HCT116 (cell line): ENCODE measurements around the gene CAPN15. TPM values are rescaled to one million over a fixed set of nuclear protein-coding genes. Genes with fewer than 3 reads are reported as not detected.

Experiments used
- ATAC-seq: fragments of 200-7000 bp; cut with Tn5 transposase; 2 replicates; pipeline ENCODE4 v1.9.1; 2020; ENCODE audit warnings: mild to moderate bottlenecking, moderate library complexity
- BruUV-seq: library from RNA; stranded (reverse); fragments of 400-500 nt; replicated peaks from 2 replicates; lab custom pipeline; 2021; lab: Mats Ljungman, UMichigan
- CTCF ChIA-PET: fragments of 300-600 bp; sonication (Branson Sonifier 250); formaldehyde crosslinking; loops from one replicate; lab custom pipeline; 2021; ENCODE audit warnings: antibody characterized with exemption; lab: Charles Lee
- POLR2A ChIA-PET: fragments of 300-600, 350-600 bp; sonication (Branson Sonifier 250); formaldehyde crosslinking; loops from one replicate; lab custom pipeline; 2021; ENCODE audit warnings: antibody characterized with exemption; lab: Charles Lee
- RAD21 ChIA-PET, 2 experiments: fragments of 300-600 bp; sonication (Branson Sonifier 250); formaldehyde crosslinking; loops; one replicate each; lab custom pipeline; 2023; ENCODE audit warnings: low total read pairs in 2 of 2; ENCODE audit not compliant: uncharacterized antibody in 2 of 2, unreplicated experiment in 2 of 2, low non-redundant PET in 1 of 2; lab: Charles Lee
- DNase-seq: peaks from one replicate; pipeline ENCODE4 v3.0.0-alpha.2; 2010; ENCODE audit warnings: low read depth, low spot score
- H2AFZ ChIP-seq: fragments of 200-600 bp; shearing (Covaris generic), sonication (generic); 2 replicates; pipeline ENCODE4 v1.6.1; 2017; ENCODE audit warnings: low read depth, mixed run types, mixed read lengths, antibody characterized with exemption, low read length; ENCODE audit not compliant: poor library complexity, severe bottlenecking
- H3K27ac ChIP-seq: 2 replicates; pipeline ENCODE4 v1.5.1; 2012; ENCODE audit warnings: low read depth, low read length
- H3K27me3 ChIP-seq: fragments of 200-600 bp; sonication (generic); 2 replicates; pipeline ENCODE4 v1.6.1; 2016; ENCODE audit warnings: mixed run types, low read length, mixed read lengths; ENCODE audit not compliant: insufficient read depth
- H3K36me3 ChIP-seq, 2 experiments: fragments of 200-500 bp in 1 of 2; fragments of 200-600 bp in 1 of 2; sonication (Bioruptor generic) in 1 of 2; sonication (generic) in 1 of 2; 2 replicates each; pipeline versions ENCODE4 v1.5.1 to v1.6.1; 2014 to 2016; ENCODE audit warnings: low read length in 2 of 2, inconsistent platforms in 1 of 2, mixed read lengths in 1 of 2, mixed run types in 1 of 2; ENCODE audit not compliant: insufficient read depth in 2 of 2, control insufficient read depth in 1 of 2
- H3K4me1 ChIP-seq, 2 experiments: fragments of 200-600 bp in 1 of 2; sonication (generic) in 1 of 2; 2 replicates each; pipeline versions ENCODE4 v1.5.1 to v1.6.1; 2012 to 2017; ENCODE audit warnings: low read length in 2 of 2, inconsistent platforms in 1 of 2, mild to moderate bottlenecking in 1 of 2, mixed read lengths in 1 of 2, mixed run types in 1 of 2, moderate library complexity in 1 of 2; ENCODE audit not compliant: insufficient read depth in 2 of 2, control insufficient read depth in 1 of 2
- H3K4me2 ChIP-seq: fragments of 200-600 bp; sonication (generic); 2 replicates; pipeline ENCODE4 v1.6.1; 2017; ENCODE audit warnings: mixed run types, low read length, mixed read lengths
- H3K4me3 ChIP-seq, 2 experiments: fragments of 200-600 bp in 1 of 2; sonication (generic) in 1 of 2; replicated peaks in 1 of 2; 2 replicates each; pipeline ENCODE4 v1.5.1; 2011 to 2016; ENCODE audit warnings: low read length in 2 of 2, control low read depth in 1 of 2, low read depth in 1 of 2, mild to moderate bottlenecking in 1 of 2, mixed read lengths in 1 of 2, mixed run types in 1 of 2
- H3K79me2 ChIP-seq: fragments of 200-600 bp; sonication (generic); 2 replicates; pipeline ENCODE4 v1.6.1; 2017; ENCODE audit warnings: mild to moderate bottlenecking, mixed run types, low read length, moderate library complexity, mixed read lengths; ENCODE audit not compliant: insufficient read depth
- H3K9ac ChIP-seq: fragments of 200-600 bp; sonication (generic); 2 replicates; pipeline ENCODE4 v1.6.1; 2016; ENCODE audit warnings: low read length, mixed read lengths
- H3K9me2 ChIP-seq: fragments of 200-600 bp; sonication (generic), shearing (Covaris generic); 2 replicates; pipeline ENCODE4 v1.6.1; 2017; ENCODE audit warnings: mixed run types, mild to moderate bottlenecking, moderate library complexity; ENCODE audit not compliant: insufficient read depth
- H3K9me3 ChIP-seq, 2 experiments: fragments of 200-500 bp in 1 of 2; fragments of 200-600 bp in 1 of 2; sonication (Bioruptor generic) in 1 of 2; sonication (generic) in 1 of 2; 2 replicates each; pipeline ENCODE4 v1.6.1; 2014 to 2017; ENCODE audit warnings: low read length in 2 of 2, mixed read lengths in 2 of 2, inconsistent platforms in 1 of 2, low read depth in 1 of 2, mild to moderate bottlenecking in 1 of 2, mixed run types in 1 of 2, moderate library complexity in 1 of 2; ENCODE audit not compliant: control insufficient read depth in 1 of 2, insufficient read depth in 1 of 2
- H4K20me1 ChIP-seq: fragments of 200-600 bp; sonication (generic), shearing (Covaris generic); 2 replicates; pipeline ENCODE4 v1.6.1; 2017; ENCODE audit warnings: mixed run types, mild to moderate bottlenecking, moderate library complexity; ENCODE audit not compliant: insufficient read depth
- CBX3 ChIP-seq: IDR thresholded peaks from 2 replicates; pipeline ENCODE4 v1.6.1; 2012; ENCODE audit warnings: low read depth
- ELF1 ChIP-seq: IDR thresholded peaks from 2 replicates; pipeline ENCODE4 v1.6.1; 2012; ENCODE audit warnings: low read depth, borderline replicate concordance
- EZH2phosphoT487 ChIP-seq: fragments of 200-600 bp; IDR thresholded peaks from 2 replicates; pipeline ENCODE4 v1.6.1; 2018; ENCODE audit warnings: antibody characterized with exemption, borderline replicate concordance
- POLR2A ChIP-seq: IDR thresholded peaks from 2 replicates; pipeline ENCODE4 v1.7.0; 2011; ENCODE audit warnings: borderline replicate concordance; ENCODE audit not compliant: insufficient read depth, insufficient read length; ENCODE audit errors: extremely low read depth
- POLR2AphosphoS5 ChIP-seq: IDR thresholded peaks from 2 replicates; pipeline ENCODE4 v1.6.1; 2011; ENCODE audit warnings: mild to moderate bottlenecking, low read depth, low read length, moderate library complexity
- RAD21 ChIP-seq: IDR thresholded peaks from 2 replicates; pipeline ENCODE4 v1.6.1; 2012; ENCODE audit warnings: low read depth, mild to moderate bottlenecking
- SP1 ChIP-seq: IDR thresholded peaks from 2 replicates; pipeline ENCODE4 v1.6.1; 2012; ENCODE audit warnings: low read depth
- SRF ChIP-seq: IDR thresholded peaks from 2 replicates; pipeline ENCODE4 v1.6.1; 2012; ENCODE audit warnings: low read depth
- TCF7L2 ChIP-seq: IDR thresholded peaks from 2 replicates; pipeline ENCODE4 v1.7.0; 2011; ENCODE audit warnings: borderline replicate concordance, inconsistent platforms; ENCODE audit not compliant: insufficient read depth, insufficient read length; ENCODE audit errors: extremely low read depth
- YY1 ChIP-seq: IDR thresholded peaks from 2 replicates; pipeline ENCODE4 v1.6.1; 2011; ENCODE audit warnings: low read length, low read depth, moderate library complexity, mild to moderate bottlenecking; ENCODE audit not compliant: insufficient replicate concordance; ENCODE audit errors: extremely low read depth
- ZFX ChIP-seq: fragments of 450-650 bp; IDR thresholded peaks from 2 replicates; pipeline ENCODE4 v1.6.1; 2017
- ZNF274 ChIP-seq: fragments of 200-500 bp; sonication (Bioruptor generic); IDR thresholded peaks from 2 replicates; pipeline ENCODE4 v1.6.1; 2014; ENCODE audit warnings: mild to moderate bottlenecking, low read depth, low read length, inconsistent platforms
- intact Hi-C: fragments of 100-400 bp; cut with micrococcal nuclease; formaldehyde crosslinking; loops from 2 replicates; pipeline ENCODE4 v1.10.0; 2022
- total RNA-seq: library from RNA; stranded (reverse); gene quantifications from one replicate; pipeline ENCODE4 v1.2.1, GENCODE V29; 2021; ENCODE audit not compliant: unreplicated experiment
- TF ChIP-seq, protein P1 (sequence below): IDR thresholded peaks from 2 replicates; pipeline ENCODE4 v1.6.1; 2012; ENCODE audit warnings: low read depth
- TF ChIP-seq, protein P2 (sequence below), 3 experiments: fragments of 200-600 bp in 1 of 3; sonication (generic) in 1 of 3; IDR thresholded peaks in 2 of 3; conservative IDR thresholded peaks in 1 of 3; 2 replicates each; pipeline ENCODE4 v1.5.1; 2012 to 2017; ENCODE audit warnings: low read depth in 2 of 3, low read length in 2 of 3, antibody characterized with exemption in 1 of 3, borderline replicate concordance in 1 of 3, control low read depth in 1 of 3, mild to moderate bottlenecking in 1 of 3, mixed read lengths in 1 of 3, mixed run types in 1 of 3, moderate library complexity in 1 of 3; ENCODE audit not compliant: insufficient read depth in 1 of 3
- TF ChIP-seq, protein P3 (sequence below): IDR thresholded peaks from 2 replicates; pipeline ENCODE4 v1.6.1; 2012
- TF ChIP-seq, protein P4 (sequence below): IDR thresholded peaks from 2 replicates; pipeline ENCODE4 v1.6.1; 2011; ENCODE audit warnings: mild to moderate bottlenecking, low read length, moderate library complexity; ENCODE audit not compliant: insufficient replicate concordance; ENCODE audit errors: extremely low read depth
- TF ChIP-seq, protein P5 (sequence below): IDR thresholded peaks from 2 replicates; pipeline ENCODE4 v1.6.1; 2012

The CAPN15 gene
- total RNA-seq, 1 experiment from 2014 or later, result 39.0 TPM

DNA sequence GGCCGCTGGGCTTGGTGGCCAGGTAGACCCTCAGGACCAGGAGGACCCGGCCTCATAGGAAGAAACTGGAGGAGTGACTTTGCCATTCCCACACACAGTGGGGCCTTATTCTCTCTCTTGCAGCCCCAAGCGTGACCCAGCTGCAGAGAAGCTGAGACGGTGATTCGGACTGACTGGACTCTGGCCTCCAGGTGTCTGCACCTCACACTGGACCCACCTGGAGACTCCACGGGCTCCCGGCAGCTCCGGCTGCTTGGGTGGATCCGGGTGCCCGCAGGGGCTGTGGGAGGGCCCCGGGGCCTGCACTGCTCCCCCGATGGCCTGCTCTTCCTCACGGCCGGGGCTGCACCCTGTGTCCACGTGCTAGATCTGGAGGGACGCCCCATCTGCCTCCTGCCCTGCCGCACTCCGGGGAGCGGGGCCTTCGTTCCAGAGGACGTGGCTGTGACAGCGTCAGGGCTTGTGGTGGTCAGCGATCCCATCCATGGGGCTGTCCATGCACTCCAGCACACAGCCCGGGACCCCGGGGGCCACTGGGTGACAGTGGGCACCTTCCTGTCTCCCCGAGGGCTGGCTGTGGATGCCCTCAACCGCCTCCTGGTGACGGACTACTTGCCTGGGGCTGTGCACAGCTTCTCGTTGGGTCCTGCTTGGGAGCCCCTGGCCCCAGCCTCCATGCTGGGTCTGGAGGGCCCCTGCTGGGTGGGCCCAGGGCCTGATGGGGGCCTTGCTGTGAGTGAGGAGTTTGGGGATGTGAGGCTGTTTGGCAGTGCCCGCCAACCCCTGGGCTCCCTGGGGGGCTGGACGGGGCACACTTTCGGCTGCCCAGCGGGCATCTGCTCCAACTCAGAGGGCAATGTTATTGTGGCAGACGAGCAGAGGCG lies 40.1 kb downstream of the CAPN15 start:
- H3K36me3 ChIP-seq, result no peaks in the 10 kb centered on the region
- H3K9me3 ChIP-seq, result no peaks in the 10 kb centered on the region
- no peaks in the 10 kb centered on the region for H3K9me2 ChIP-seq
- H3K4me2 ChIP-seq, result no peak overlapping the region
- RAD21 ChIA-PET, result no interaction called here
- H4K20me1 ChIP-seq, result no peaks in the 10 kb centered on the region
- no peak overlapping the region; the same call in 1 of the 2 replicates for H3K27ac ChIP-seq
- POLR2A ChIA-PET, result no interaction called here
- peaks cover 7 to 16% of the 10 kb centered on the region in 2 experiments for H3K4me1 ChIP-seq
- TF ChIP-seq CBX3, result no peak
- no peak for TF ChIP-seq ZFX
- no peak for TF ChIP-seq POLR2AphosphoS5
- no peak for TF ChIP-seq EZH2phosphoT487
- TF ChIP-seq, protein P1, sequence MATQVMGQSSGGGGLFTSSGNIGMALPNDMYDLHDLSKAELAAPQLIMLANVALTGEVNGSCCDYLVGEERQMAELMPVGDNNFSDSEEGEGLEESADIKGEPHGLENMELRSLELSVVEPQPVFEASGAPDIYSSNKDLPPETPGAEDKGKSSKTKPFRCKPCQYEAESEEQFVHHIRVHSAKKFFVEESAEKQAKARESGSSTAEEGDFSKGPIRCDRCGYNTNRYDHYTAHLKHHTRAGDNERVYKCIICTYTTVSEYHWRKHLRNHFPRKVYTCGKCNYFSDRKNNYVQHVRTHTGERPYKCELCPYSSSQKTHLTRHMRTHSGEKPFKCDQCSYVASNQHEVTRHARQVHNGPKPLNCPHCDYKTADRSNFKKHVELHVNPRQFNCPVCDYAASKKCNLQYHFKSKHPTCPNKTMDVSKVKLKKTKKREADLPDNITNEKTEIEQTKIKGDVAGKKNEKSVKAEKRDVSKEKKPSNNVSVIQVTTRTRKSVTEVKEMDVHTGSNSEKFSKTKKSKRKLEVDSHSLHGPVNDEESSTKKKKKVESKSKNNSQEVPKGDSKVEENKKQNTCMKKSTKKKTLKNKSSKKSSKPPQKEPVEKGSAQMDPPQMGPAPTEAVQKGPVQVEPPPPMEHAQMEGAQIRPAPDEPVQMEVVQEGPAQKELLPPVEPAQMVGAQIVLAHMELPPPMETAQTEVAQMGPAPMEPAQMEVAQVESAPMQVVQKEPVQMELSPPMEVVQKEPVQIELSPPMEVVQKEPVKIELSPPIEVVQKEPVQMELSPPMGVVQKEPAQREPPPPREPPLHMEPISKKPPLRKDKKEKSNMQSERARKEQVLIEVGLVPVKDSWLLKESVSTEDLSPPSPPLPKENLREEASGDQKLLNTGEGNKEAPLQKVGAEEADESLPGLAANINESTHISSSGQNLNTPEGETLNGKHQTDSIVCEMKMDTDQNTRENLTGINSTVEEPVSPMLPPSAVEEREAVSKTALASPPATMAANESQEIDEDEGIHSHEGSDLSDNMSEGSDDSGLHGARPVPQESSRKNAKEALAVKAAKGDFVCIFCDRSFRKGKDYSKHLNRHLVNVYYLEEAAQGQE, result no peak
- no peak for TF ChIP-seq ZNF274
- TF ChIP-seq ELF1, result no peak
- no peak for TF ChIP-seq SP1
- TF ChIP-seq POLR2A, result no peak
- TF ChIP-seq YY1, result no peak
- TF ChIP-seq, protein P2, sequence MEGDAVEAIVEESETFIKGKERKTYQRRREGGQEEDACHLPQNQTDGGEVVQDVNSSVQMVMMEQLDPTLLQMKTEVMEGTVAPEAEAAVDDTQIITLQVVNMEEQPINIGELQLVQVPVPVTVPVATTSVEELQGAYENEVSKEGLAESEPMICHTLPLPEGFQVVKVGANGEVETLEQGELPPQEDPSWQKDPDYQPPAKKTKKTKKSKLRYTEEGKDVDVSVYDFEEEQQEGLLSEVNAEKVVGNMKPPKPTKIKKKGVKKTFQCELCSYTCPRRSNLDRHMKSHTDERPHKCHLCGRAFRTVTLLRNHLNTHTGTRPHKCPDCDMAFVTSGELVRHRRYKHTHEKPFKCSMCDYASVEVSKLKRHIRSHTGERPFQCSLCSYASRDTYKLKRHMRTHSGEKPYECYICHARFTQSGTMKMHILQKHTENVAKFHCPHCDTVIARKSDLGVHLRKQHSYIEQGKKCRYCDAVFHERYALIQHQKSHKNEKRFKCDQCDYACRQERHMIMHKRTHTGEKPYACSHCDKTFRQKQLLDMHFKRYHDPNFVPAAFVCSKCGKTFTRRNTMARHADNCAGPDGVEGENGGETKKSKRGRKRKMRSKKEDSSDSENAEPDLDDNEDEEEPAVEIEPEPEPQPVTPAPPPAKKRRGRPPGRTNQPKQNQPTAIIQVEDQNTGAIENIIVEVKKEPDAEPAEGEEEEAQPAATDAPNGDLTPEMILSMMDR (IDR thresholded peaks at IDR 0.05 in 2 of 3, conservative IDR thresholded peaks at IDR 0.05 in 1 of 3; ENCODE audit: borderline replicate concordance in 1 of 3, insufficient read depth in 1 of 3, low read depth in 2 of 3, low read length in 2 of 3), result no peak
- TF ChIP-seq, protein P3, sequence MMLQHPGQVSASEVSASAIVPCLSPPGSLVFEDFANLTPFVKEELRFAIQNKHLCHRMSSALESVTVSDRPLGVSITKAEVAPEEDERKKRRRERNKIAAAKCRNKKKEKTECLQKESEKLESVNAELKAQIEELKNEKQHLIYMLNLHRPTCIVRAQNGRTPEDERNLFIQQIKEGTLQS, result no peak
- TF ChIP-seq RAD21, result no peak
- no peak for TF ChIP-seq TCF7L2
- TF ChIP-seq, protein P4, sequence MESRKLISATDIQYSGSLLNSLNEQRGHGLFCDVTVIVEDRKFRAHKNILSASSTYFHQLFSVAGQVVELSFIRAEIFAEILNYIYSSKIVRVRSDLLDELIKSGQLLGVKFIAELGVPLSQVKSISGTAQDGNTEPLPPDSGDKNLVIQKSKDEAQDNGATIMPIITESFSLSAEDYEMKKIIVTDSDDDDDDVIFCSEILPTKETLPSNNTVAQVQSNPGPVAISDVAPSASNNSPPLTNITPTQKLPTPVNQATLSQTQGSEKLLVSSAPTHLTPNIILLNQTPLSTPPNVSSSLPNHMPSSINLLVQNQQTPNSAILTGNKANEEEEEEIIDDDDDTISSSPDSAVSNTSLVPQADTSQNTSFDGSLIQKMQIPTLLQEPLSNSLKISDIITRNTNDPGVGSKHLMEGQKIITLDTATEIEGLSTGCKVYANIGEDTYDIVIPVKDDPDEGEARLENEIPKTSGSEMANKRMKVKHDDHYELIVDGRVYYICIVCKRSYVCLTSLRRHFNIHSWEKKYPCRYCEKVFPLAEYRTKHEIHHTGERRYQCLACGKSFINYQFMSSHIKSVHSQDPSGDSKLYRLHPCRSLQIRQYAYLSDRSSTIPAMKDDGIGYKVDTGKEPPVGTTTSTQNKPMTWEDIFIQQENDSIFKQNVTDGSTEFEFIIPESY, result no peak
- no peak for TF ChIP-seq SRF
- TF ChIP-seq, protein P5, sequence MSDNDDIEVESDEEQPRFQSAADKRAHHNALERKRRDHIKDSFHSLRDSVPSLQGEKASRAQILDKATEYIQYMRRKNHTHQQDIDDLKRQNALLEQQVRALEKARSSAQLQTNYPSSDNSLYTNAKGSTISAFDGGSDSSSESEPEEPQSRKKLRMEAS, result no peak
- H3K4me3 ChIP-seq, result no peak overlapping the region
- H2AFZ ChIP-seq, result no peak overlapping the region
- BruUV-seq, result no TSS peak
- CTCF ChIA-PET, result interaction anchor here (1.2 kb wide), 1 partner anchor 176 kb away, joined by 3 read pairs; no protein-coding TSS in a partner anchor
- peaks cover 9% of the 10 kb centered on the region; the same call in 1 of the 2 replicates for H3K79me2 ChIP-seq
- intact Hi-C loops, result no loop called here
- DNase-seq, result no peak
- no peaks in the 10 kb centered on the region for H3K27me3 ChIP-seq
- no peak for ATAC-seq
- no peak overlapping the region for H3K9ac ChIP-seq
